ENCODE results near the gene FAM181A.

The FAM181A gene

GRCh38 chr14:93914278-93914677, 12.9 kb upstream of the FAM181A start:
- Histone ChIP-seq H3K79me2 (ENCODE audit: insufficient read depth, low read length) (no peaks in the 10 kb centered on the region), H3K27ac (ENCODE audit: low read depth, low read length, poor library complexity, severe bottlenecking) (no peak overlapping the region), H3K4me1 (ENCODE audit: insufficient read depth, low read length, severe bottlenecking) (no peaks in the 10 kb centered on the region), H3K9me3 (ENCODE audit: low read length) (no peaks in the 10 kb centered on the region), H3K36me3 (ENCODE audit: insufficient read depth, low read length) (no peaks in the 10 kb centered on the region; the same call in 1 of the 2 replicates), H3K4me2 (ENCODE audit: low read length) (no peak overlapping the region), H4K20me1 (ENCODE audit: insufficient read depth, low read length) (no peaks in the 10 kb centered on the region), H3K9me2 (ENCODE audit: low read depth, low read length) (no peaks in the 10 kb centered on the region), H3K4me3 (ENCODE audit: low read depth, low read length, poor library complexity, severe bottlenecking) (no peak overlapping the region), H3K9ac (ENCODE audit: low read length) (no peak overlapping the region), H2AFZ (ENCODE audit: low read length) (no peak overlapping the region), H3K27me3 (ENCODE audit: insufficient read depth, low read length) (peaks cover 9% of the 10 kb centered on the region; the same call in 1 of the 2 replicates), H3F3A (ENCODE audit: insufficient read depth, low read length) (no peaks in the 10 kb centered on the region)
- TF ChIP-seq EZH2 (IDR thresholded peaks at IDR 0.05; ENCODE audit: borderline replicate concordance, low read length) (no peak), CTCF (IDR thresholded peaks at IDR 0.05; ENCODE audit: low read length) (no peak)

- H3K9me2 ChIP-seq (ENCODE audit: low read depth, low read length), result no peaks in the 10 kb centered on the region
- H3K4me3 ChIP-seq (ENCODE audit: low read depth, low read length, poor library complexity, severe bottlenecking), result no peak overlapping the region
- H3K79me2 ChIP-seq (ENCODE audit: insufficient read depth, low read length), result no peaks in the 10 kb centered on the region
- no peak overlapping the region for H3K4me2 ChIP-seq (ENCODE audit: low read length)
- H2AFZ ChIP-seq (ENCODE audit: low read length), result no peak overlapping the region
- no peaks in the 10 kb centered on the region for H3F3A ChIP-seq (ENCODE audit: insufficient read depth, low read length)
- no peak overlapping the region for H3K9ac ChIP-seq (ENCODE audit: low read length)
- peaks cover 10% of the 10 kb centered on the region; the same call in 1 of the 2 replicates for H3K27me3 ChIP-seq (ENCODE audit: insufficient read depth, low read length)
- TF ChIP-seq CTCF (IDR thresholded peaks at IDR 0.05; ENCODE audit: low read length), result no peak
- no peak for TF ChIP-seq EZH2 (IDR thresholded peaks at IDR 0.05; ENCODE audit: borderline replicate concordance, low read length)
- H3K36me3 ChIP-seq (ENCODE audit: insufficient read depth, low read length), result no peaks in the 10 kb centered on the region; the same call in 1 of the 2 replicates
- H4K20me1 ChIP-seq (ENCODE audit: insufficient read depth, low read length), result no peaks in the 10 kb centered on the region
- no peaks in the 10 kb centered on the region for H3K4me1 ChIP-seq (ENCODE audit: insufficient read depth, low read length, severe bottlenecking)
- H3K9me3 ChIP-seq (ENCODE audit: low read length), result no peaks in the 10 kb centered on the region
- H3K27ac ChIP-seq (ENCODE audit: low read depth, low read length, poor library complexity, severe bottlenecking), result no peak overlapping the region
These were observed 12.0 kb upstream of the FAM181A start for GRCh38 chr14:93915070-93915705.

DNA sequence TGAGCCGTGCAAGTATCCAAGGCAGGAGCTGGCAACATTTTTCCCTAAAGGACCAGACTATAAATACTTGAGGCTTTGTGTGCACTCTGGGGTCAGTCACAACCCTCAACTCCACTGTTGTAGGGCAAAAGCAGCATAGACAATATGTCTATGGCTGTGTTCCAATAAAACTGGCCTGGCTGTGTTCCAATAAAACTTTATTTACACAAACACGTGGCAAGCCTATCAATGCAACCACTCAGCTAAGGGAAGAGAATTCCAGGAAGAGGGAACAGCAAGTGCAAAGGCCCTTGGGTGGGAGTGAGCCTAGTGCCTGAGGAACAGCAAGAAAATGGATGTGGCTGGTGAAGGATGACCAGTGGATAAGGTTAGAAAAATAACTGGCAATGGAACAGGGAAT, 11.3 kb upstream of the FAM181A start:
- Histone ChIP-seq H3K79me2 (ENCODE audit: insufficient read depth, low read length) (no peaks in the 10 kb centered on the region), H3K9ac (ENCODE audit: low read length) (no peak overlapping the region), H3K4me1 (ENCODE audit: insufficient read depth, low read length, severe bottlenecking) (no peaks in the 10 kb centered on the region), H3K4me2 (ENCODE audit: low read length) (no peak overlapping the region), H3K9me3 (ENCODE audit: low read length) (no peaks in the 10 kb centered on the region), H3K9me2 (ENCODE audit: low read depth, low read length) (no peaks in the 10 kb centered on the region), H2AFZ (ENCODE audit: low read length) (no peak overlapping the region), H3K36me3 (ENCODE audit: insufficient read depth, low read length) (no peaks in the 10 kb centered on the region; the same call in 1 of the 2 replicates), H3K4me3 (ENCODE audit: low read depth, low read length, poor library complexity, severe bottlenecking) (no peak overlapping the region), H3K27me3 (ENCODE audit: insufficient read depth, low read length) (peaks cover 10% of the 10 kb centered on the region; the same call in 1 of the 2 replicates), H3K27ac (ENCODE audit: low read depth, low read length, poor library complexity, severe bottlenecking) (no peak overlapping the region), H3F3A (ENCODE audit: insufficient read depth, low read length) (no peaks in the 10 kb centered on the region), H4K20me1 (ENCODE audit: insufficient read depth, low read length) (no peaks in the 10 kb centered on the region)
- TF ChIP-seq EZH2 (IDR thresholded peaks at IDR 0.05; ENCODE audit: borderline replicate concordance, low read length), result no peak
- TF ChIP-seq CTCF (IDR thresholded peaks at IDR 0.05; ENCODE audit: low read length), result no peak

All from OCI-LY1 (cell line).